Measurements from ENCODE around the gene BMPR1A.

The BMPR1A gene

DNA sequence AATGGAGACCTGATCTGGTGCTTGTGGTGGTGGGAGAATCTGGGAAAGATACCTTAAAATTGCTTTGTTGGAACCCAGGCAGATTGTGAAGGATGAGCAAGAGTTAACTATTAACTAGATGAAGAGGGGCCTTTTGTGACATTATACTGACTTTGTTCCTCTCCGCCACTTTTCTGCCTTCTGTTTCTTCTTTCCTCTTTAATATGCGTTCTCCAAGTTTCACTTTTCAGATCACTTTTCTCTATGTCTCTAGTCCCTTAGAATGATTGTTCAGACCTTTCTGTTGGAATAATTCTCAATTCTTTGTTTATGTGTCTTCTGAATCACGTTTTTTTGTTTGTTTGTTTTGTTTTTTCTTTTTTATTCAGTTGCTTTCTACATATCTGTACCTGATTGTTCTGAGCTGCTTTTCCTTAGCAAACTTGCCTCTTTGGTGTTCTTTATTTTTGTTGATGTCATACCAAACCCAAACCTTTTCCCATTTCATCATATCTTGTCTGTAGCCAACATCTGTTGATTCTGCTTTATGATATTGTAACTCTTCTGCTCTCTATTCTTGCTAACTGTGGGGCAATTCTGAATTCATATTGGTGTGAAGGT lies 2.8 kb downstream of the BMPR1A start:
- DNase-seq (ENCODE audit: low read depth in 2 of 3, low spot score in 1 of 3), result no peak

DNA sequence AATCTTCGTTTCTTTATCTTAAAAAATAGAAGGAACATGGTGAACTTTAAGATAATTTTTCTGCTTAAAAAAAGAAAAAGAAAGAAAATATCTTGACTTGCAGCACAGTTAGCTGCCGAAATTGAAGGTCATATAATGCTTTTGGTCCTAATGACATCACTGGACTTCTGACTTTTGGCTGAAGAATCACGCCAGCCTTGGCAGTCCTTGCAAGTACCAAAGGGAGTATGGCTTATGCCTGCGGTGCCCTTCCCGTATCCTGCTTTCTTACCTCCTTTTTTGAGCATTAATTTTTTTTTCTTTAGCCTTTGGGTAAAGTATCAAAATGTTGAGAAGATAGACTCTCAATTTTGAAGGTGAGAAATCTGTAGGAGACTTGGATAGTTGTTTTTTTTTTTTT lies 7.0 kb downstream of the BMPR1A start:
- no peak for DNase-seq (ENCODE audit: low read depth in 2 of 3, low spot score in 1 of 3)

DNA sequence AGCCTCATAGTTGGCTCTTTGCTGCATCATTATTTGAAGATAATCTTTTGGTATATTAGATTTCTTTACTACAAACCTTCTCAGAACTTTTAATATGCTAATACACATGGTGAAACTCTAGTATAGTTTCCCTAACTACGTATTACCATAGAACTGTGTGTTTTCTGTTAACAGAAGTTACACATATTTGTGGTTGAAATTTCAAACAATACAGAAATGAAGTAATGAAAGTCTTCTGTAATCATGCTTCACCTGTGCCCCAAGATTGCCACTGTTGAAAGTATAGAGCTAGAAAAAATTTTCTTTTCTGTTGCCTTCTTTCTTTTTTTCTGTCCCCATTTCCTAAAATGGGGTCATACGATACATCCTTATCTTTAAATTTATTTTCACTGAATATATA lies 9.1 kb downstream of the BMPR1A start:
- no peak for DNase-seq (ENCODE audit: low read depth in 2 of 3, low spot score in 1 of 3)

DNA sequence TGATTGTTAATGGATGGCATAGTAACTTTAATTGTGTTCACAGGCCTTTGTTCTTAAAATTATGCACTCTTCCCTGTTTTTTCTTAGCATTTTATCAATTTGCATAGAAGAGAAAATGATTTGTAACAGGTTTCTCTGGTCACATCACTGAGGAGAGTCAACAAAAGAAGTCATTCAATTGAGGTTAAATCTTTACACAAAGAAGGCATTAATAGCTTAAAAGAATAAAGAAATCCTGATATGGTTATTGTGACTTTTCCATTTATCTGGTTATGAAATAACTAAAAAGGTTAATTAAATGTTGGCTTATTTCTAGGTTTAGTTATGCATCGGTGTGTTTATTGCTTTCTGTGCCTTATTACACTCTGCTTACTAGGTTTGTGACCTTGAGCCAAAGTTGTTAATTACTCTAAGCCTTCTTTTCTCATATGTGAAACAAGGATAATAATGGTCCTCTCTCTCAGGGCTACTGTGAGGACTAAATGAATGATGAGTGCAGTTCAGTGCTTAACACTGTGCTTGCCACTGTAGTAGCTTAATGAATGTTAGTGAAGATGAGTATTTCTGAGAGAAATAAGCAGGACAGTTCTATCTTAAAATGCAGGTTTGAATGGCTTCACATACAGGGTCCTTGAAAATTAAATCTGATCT lies 12.1 kb downstream of the BMPR1A start:
- DNase-seq (ENCODE audit: low read depth in 2 of 3, low spot score in 1 of 3), result no peak

DNA sequence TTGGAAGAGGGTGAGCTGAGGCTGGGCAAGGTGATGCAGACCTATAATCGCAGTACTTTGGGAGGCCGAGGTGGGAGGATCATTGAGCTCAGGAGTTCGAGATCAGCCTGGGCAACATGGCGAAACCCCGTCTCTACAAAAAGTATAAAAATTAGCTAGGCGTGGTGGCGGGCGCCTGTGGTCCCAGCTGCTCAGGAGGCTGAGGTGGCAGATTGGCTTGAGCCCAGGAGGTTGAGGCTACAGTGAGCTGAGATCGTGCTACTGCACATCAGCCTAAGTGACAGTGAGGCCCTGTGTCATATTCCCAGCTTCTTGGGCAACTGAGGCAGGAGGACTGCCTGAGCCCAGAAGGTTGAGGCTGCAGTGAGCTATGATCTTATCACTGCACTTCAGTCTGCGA lies 13.6 kb downstream of the BMPR1A start:
- no peak for DNase-seq (ENCODE audit: low read depth in 2 of 3, low spot score in 1 of 3)

DNA sequence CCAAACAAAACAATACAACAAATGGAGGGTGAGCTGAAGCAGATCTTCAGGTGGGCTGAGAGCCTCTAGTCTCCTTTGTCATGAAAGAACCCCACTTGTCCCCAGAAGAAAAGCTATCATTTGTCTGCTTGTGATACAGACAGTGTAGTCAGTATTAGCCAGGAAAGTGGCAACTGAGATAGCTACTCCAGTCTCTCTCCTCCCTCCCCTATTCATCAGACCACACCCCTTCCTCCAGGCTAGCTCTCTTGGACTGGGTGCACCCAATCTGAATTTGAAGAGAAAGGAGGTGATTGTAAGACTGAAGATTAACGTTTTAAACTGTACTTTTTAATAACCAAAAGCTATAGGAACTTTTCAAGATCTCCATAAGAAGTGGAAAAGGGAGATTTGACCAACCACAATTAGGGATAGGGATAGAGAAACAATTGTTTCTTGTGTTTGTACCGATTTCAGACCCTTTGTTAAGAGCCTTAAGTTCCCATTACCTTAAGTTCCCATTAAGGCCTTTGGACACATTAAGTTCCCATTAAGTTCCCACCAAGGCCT lies 14.1 kb downstream of the BMPR1A start:
- DNase-seq (ENCODE audit: low read depth in 2 of 3, low spot score in 1 of 3), result no peak

DNA sequence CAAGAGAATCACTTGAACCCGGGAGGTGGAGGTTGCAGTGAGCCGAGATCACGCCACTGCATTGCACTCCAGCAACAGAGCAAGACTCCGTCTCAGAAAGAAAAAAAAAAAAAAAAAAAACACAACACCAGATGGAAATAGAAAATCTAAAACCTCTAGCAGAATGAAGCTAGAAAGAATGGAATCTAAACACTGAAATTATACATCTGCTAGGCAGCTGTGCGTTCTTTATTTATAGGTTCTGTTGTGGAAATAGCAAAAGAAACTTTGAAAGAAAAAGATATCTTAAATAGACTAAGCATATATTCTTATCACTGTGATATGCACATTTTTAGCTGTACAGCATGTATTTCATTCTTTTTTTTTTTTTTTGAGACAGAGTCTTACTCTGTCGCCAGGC lies 17.1 kb downstream of the BMPR1A start:
- no peak for DNase-seq (ENCODE audit: low read depth in 2 of 3, low spot score in 1 of 3)

DNA sequence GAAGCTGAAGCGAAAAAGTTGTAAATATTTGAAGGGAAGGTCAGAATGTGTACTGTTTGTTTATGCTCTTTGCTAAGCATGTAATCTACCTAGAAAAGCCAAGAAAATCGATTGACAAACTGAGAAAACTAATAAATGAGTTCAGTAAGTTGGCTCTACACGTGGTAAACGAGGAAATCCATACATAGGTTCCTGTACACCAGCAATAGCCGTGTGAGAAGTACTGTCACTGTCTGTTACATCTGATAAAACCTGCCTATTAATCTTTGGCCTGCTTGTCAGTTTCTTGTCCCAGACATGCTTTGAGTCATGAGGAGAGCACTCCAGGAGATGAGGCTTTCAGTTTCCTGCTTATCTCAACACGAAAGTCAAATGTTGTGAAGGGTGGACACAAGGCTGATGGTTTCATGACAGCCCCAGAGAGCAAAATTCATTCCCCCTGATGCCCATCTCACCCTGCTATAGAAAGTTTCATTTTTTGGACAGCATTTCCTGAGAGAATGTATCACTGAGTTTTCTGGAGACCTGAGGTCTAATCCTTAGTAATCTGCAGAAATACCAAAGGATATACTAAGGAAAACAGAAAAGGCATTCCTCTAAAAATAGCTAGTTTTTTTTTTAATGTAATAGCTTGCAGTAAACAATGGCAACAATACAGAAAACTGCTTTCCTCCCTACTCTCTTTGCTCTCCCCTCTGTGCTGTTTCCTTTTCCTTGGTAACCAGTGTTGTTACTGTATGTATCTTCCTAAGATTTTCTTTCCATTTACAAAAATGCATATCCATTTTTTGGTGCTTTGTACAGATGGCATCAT lies 18.8 kb downstream of the BMPR1A start:
- no peak for DNase-seq (ENCODE audit: low read depth in 2 of 3, low spot score in 1 of 3)

DNA sequence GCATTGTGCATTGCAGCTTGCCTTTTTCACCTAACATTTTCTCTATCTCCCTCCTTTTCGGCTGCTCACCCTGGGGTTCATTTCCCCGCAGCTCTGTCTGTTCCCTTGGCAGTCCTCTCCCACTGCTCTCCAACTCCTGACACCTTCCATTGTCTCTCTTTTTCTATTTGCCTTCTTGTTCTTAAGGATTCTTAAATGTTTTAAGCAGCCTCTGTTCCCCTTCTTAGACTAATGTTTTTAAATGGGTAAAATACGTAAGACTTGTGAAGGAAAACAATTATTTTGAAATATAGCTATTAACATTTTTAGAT lies 19.4 kb downstream of the BMPR1A start:
- no peak for DNase-seq (ENCODE audit: low read depth in 2 of 3, low spot score in 1 of 3)

DNA sequence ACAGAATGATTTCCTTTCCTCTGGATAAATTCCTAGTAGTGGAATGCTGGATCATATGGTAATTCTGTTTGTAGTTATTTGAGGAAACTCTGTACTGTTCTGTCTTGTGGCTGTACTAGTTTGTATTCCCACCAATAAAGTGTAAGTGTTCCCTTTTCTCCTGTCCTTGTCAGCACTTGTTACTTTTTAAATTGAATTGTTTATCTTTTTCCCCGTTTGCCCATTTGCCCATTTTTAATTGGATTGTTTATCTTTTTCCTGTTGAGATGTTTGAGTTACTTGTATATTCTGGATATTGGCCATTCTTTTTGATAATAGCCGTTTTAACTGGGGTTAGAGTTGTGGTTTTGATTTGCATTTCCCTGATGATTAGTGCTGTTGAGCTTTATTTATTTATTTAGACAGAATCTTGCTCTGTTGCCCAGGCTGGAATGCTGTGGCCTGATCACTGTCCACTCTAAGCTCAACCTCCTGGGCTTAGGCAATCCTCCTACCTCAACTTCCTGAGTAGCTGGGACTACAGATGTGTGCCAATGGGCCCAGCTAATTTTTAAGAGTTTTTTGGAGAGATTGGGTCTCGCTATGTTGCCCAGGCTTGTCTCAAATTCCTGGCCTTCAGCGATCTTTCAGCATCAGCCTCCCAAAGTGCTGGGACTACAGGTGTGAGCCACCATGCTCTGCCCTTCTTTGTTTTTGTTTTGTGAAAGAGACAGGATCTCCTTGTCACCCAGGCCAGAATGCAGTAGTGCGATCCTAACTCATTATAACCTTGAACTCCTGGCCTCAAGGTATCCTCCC lies 23.0 kb downstream of the BMPR1A start:
- DNase-seq (ENCODE audit: low read depth in 2 of 3, low spot score in 1 of 3), result no peak

DNA sequence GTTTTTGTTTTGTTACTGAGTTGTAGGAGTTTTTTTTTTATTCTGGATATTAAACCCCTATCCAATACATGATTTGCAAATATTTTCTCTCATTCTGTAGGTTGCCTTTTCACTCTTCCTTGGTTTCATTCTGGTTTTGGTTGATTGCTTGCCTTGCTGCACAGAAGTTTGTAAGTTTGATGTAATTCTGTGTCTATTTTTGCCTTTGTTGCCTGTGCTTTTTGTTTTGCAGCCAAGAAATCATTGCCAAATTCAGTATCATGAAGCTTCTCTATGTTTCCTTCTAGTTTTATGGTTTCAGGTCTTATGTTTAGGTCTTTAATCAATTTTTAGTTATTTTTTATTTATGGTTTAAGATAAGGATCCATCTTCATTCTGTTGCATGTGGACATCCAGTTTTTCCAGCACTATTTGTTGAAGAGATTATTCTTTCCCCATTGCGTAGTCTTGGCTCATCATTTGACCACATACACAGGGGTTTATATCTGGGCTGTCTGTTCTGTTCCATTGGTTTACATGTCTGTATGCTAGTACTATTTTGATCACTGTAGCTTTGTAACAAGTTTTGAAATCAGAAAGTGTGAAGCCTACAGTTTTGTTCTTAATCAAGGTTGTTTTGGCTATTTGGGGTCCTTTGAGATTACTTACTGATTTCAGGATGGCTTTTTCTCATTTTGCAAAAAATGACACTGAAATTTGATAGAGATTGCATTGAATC lies 26.4 kb downstream of the BMPR1A start:
- DNase-seq (ENCODE audit: low read depth in 2 of 3, low spot score in 1 of 3), result no peak

DNA sequence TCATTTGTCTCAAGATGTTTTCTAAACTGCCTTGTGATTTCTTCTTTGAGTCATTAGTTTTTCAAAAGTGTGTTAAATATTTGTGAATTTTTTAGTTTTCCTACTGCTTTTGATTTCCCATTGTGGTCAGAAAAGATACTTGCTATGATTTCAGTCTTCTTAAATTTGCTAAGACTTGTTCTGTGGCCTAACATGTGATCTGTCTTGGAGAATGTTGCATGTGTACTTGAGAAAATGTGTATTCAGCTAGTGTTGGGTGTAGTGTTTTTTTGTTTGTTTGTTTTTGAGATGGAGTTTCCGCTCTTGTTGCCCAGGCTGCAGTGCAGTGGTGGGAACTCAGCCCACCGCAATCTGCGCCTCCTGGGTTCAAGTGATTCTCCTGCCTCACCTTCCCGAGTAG lies 28.6 kb downstream of the BMPR1A start:
- DNase-seq (ENCODE audit: low read depth in 2 of 3, low spot score in 1 of 3), result no peak

DNA sequence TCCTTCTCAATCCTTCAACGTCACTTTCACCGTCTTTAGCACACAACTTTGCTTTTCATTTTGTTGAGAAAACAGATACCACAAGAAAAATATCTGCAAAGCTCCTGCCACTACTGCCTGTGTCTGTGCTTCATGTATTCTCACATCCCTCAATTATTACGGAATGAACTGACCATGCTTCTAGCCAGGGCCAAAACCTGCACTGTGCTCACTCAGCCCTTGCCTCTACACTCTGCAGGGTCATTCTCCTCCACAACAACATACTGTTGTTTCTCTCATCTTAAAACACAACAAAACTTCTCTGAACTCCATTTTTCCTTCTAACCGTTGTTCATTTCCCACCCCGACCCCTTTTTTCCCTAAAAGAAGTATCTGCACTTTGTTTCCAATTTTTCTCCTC lies 29.5 kb downstream of the BMPR1A start:
- DNase-seq (ENCODE audit: low read depth in 2 of 3, low spot score in 1 of 3), result no peak

DNA sequence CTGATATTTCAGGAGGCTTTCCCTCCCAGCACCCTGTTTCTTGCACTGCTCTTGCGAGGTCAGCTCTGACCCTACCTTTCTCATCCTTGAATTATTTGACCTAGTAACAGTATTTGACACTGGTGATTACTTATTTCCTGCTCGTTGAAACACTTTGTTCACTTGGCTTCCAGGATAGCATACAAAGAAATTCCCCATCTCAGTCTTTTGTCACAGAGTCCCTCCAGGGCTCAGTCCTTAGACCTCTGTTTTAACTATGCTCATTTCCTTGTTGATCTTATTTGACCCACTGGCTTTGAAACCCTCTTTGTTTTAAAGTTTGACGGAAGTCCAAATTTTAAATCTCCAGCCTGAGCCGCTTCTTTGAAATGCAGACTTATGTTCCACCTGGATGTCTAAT lies 29.9 kb downstream of the BMPR1A start:
- DNase-seq (ENCODE audit: low read depth in 2 of 3, low spot score in 1 of 3), result no peak

DNA sequence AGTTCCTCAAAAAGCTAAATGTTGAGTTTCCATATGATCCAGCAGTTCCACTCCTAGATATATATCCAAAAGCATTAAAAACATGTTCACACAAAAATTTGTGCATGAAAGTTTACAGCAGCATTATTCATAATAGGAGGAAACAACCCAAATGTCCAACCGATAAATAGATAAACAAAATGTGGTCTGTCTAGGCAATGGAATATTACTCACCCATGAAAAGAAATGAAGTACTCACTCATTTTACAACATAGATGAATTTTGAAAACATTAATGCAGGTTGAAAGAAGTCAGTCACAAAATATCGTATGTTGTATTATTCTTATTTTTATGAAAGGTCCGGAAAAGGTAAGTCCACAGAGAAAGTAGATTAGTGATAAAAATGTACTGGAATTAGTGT lies 34.0 kb downstream of the BMPR1A start:
- DNase-seq (ENCODE audit: low read depth in 2 of 3, low spot score in 1 of 3), result no peak

DNA sequence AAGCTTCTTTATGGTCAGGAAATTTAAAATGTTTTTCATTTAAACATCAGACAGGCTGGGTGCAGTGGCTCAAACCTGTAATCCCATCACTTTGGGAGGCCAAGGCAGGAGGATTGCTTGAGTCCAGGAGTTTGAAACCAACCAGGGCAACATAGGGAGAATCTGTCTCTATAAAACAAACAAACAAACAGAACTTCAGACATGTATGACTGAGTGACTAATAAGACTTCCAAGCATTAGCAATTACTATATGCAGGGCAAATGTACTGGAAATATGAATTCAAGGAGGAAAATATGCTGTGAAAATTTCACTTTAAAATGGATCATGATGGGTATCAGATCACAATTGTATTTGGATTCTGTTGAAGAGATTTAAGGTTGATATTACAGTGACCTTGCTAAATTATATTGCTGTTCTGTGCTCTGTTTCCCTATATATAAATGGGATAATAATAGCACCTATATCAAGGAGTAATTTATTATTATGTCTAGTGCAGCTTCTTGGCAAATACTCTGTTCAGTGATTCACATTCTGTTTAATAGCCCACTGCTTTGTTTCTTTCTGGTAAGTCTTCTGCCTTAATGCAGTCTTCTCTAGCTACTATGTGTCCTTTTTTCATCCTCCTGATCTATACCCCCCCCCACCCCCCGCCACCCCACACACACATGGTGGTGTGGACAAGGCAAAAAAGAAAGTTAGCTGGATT lies 36.2 kb downstream of the BMPR1A start:
- no peak for DNase-seq (ENCODE audit: low read depth in 2 of 3, low spot score in 1 of 3)

DNA sequence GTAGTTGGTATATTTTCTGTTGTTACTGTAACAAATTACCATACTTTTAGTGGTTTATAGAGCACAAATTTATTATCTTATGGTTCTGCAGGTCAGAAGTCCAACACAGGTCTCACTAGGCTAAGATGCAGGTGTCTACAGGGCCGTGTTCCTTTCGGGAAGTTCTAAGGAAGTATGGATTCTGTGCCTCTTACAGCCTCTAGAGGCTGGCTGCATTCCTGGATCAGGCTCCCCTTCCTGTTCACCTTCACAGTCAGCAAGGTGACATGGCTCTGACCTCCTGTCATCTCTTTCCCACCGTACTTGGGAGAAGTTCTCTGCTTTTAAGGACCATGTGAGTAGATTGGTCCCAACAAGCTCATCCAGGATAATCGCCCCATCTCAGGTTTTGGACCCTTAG lies 37.3 kb downstream of the BMPR1A start:
- DNase-seq (ENCODE audit: low read depth in 2 of 3, low spot score in 1 of 3), result no peak

DNA sequence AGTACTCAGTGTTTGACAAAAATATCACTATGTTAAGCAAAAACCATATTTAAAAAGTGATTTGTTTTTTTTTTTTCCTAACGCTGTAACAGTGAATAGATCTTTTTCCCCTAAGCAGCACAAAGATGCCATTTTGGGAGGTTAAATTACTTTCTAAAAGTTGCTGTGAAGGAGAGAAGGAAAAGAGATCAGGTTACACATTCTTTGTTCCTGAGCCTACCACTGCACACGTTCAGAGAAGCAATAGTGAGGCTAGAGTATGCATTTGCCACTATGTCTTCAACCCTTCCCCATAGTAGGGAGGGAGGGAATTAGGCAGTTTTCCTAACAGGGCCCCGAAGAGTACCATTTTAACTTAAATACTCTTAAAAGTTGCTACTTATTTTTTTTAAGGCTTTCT lies 38.9 kb downstream of the BMPR1A start:
- DNase-seq (ENCODE audit: low read depth in 2 of 3, low spot score in 1 of 3), result no peak

DNA sequence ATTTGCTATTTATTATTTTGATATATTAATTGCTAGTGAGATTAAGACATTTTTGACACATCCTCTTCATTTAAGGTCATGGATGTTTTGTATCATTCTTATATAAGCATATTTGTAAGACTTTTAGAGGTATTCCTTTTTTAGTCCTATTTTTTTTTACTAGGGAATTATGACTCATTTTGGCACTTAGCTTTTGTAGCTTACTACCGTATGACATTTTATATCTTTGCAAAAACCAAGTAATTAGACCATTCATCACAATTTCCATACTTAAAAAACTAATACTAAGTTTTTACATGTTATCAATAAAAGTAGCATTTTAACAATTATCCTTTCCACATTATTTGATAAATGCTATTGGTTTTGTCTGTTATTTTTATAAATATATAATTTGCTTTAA lies 41.6 kb downstream of the BMPR1A start:
- DNase-seq (ENCODE audit: low read depth in 2 of 3, low spot score in 1 of 3), result no peak

DNA sequence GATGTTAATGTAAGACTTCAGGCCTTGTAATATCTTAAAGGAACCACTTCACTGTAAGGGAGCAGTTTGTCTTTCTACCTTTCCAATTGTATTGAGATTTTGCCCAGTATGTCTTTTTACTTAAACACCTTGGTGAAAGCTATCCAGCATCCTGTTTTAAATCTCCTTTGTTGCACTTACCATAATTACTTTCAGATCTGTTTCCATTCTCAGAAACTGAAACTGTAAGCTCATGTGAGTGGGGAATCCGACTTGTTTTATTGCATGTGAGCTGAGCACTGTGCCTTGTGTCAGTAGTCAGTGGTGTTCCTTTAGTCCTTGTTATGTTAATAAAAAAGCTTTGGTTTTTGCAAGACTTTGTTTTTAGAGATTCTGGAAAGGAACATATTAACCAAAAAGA lies 42.2 kb downstream of the BMPR1A start:
- no peak for DNase-seq (ENCODE audit: low read depth in 2 of 3, low spot score in 1 of 3)
